ENCODE measurements around the gene GOLGA1.

GOLGA1 gene

GRCh38 chr9:124880501-124880900 is 60.4 kb downstream of the GOLGA1 start:
- Mint-ChIP-seq H3K9me3 (no peaks in the 10 kb centered on the region), H3K36me3 (ENCODE audit: low read depth) (peaks cover 64% of the 10 kb centered on the region), H3K27me3 (no peaks in the 10 kb centered on the region), H3K4me3 (no peak overlapping the region), H3K4me1 (ENCODE audit: low read depth) (no peaks in the 10 kb centered on the region), H3K27ac (no peak overlapping the region)

GRCh38 chr9:124879226-124879625 is 61.7 kb downstream of the GOLGA1 start:
- peaks cover 65% of the 10 kb centered on the region for H3K36me3 Mint-ChIP-seq (ENCODE audit: low read depth)
- no peaks in the 10 kb centered on the region for H3K9me3 Mint-ChIP-seq
- no peak overlapping the region for H3K4me3 Mint-ChIP-seq
- no peak overlapping the region for H3K27ac Mint-ChIP-seq
- H3K27me3 Mint-ChIP-seq: no peaks in the 10 kb centered on the region
- no peaks in the 10 kb centered on the region for H3K4me1 Mint-ChIP-seq (ENCODE audit: low read depth)

DNA sequence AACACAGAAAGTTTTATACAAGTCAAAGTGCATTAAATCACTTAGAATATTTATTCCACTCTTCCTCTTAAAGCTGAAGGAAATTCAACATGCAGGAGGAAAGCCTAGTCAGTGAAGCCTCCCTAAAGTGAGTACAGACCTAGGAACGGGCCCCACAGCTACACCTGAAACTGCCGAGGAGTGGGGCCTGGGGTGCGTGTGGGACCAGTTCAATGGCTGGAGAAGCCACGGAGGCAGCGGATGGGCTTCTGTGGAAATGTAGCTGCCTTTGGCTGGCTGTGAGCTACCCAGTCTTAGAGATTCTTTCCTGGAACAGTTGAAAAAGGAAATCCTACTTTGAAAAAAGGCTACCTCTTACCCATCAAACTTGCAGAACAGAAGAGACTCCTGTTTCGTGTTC is 62.4 kb downstream of the GOLGA1 start:
- Mint-ChIP-seq H3K27me3 (no peaks in the 10 kb centered on the region), H3K9me3 (no peaks in the 10 kb centered on the region), H3K4me3 (no peak overlapping the region), H3K27ac (no peak overlapping the region), H3K36me3 (ENCODE audit: low read depth) (peaks cover 64% of the 10 kb centered on the region), H3K4me1 (ENCODE audit: low read depth) (peaks cover 5% of the 10 kb centered on the region)

DNA sequence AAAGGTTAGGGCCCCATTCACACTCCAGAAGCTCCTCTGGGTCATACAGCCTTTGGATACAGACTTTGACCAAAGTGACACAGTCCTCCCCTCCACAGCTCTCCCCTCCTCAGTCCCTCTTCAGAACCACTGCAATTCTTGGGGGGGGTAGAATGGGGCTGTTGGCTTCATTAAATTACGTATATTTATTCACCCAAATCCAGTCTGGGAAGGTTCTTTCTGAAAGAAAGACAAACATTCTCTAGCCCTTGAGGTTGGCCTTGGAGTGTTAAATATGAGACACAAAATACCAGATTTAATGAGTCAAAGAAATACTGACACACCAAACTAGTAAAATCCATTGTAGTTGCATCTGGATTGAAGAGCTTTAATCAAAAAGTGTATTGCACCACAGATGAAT is 62.9 kb downstream of the GOLGA1 start:
- Mint-ChIP-seq H3K9me3 (no peaks in the 10 kb centered on the region), H3K4me1 (ENCODE audit: low read depth) (peaks cover 10% of the 10 kb centered on the region), H3K36me3 (ENCODE audit: low read depth) (peaks cover 65% of the 10 kb centered on the region), H3K27me3 (no peaks in the 10 kb centered on the region), H3K27ac (no peak overlapping the region), H3K4me3 (no peak overlapping the region)

DNA sequence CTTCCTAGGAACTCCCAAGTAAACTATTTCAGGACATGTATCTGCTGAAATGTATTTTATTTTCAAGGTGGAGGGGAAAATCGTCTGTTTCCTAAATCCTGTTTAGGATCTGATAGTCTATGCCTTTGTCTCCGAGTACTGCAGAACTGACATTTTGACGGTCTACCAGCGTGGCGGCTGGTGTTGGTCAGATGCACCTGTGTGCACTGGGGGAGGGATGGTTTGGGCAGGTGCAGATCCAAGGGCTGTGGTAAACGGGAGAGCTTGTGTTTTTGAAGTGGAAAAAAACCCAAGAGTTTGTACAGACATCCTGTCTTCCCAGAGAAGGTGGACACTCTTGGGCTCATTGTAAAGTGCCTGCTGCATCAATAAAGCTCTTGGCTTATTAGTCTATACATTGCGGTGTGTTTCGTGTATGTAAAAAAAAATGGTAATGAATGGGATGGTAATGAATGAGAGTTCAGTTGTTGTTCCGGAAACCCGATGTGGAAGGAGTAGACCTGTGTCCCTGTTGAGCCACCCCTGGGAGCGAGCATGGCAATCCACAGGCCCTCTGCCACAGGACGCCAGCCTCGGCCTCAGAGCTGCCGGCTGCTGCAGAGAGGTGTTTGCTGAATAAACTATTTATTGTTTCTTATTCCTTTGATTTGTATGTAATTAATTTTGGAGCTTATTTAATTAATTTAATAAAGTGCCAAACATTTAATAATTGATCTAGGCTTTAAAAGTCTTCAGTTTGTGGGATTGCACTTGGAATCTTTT is 63.7 kb downstream of the GOLGA1 start:
- no peak overlapping the region for H3K4me3 Mint-ChIP-seq
- peak overlapping the region; percentile 12 for H3K27ac Mint-ChIP-seq

GRCh38 chr9:124875501-124875900 is 65.4 kb downstream of the GOLGA1 start:
- peaks cover 81% of the 10 kb centered on the region for H3K36me3 Mint-ChIP-seq (ENCODE audit: low read depth)
- H3K27me3 Mint-ChIP-seq: no peaks in the 10 kb centered on the region
- no peaks in the 10 kb centered on the region for H3K9me3 Mint-ChIP-seq
- no peak overlapping the region for H3K4me3 Mint-ChIP-seq
- H3K4me1 Mint-ChIP-seq (ENCODE audit: low read depth): peaks cover 36% of the 10 kb centered on the region
- no peak overlapping the region for H3K27ac Mint-ChIP-seq

More for the DNA sequence above, 63.7 kb downstream of the GOLGA1 start:
- H3K36me3 Mint-ChIP-seq (ENCODE audit: low read depth): peaks cover 68% of the 10 kb centered on the region
- no peaks in the 10 kb centered on the region for H3K9me3 Mint-ChIP-seq
- H3K4me1 Mint-ChIP-seq (ENCODE audit: low read depth): peaks cover 18% of the 10 kb centered on the region
- H3K27me3 Mint-ChIP-seq: no peaks in the 10 kb centered on the region

DNA sequence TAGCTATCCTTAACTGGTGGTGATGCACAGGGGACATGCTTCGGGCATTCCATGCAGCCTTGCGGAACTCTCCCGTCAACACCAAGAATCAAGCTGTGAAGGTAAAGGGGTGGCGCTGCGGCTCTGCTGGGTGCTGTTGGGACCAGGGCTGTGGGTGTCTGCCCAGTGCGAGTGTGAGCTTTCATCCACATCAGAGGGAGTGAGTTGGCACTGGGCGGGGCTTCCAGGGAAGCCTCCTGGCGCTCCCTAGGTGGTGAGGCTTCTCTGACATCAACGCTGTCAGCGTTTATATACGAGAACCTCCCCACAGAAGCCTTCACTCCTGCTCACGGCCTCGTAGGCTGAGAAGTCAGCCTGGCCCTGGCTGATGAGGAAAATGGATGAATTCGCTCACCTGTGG is 67.2 kb downstream of the GOLGA1 start:
- H3K27me3 Mint-ChIP-seq: no peaks in the 10 kb centered on the region

DNA sequence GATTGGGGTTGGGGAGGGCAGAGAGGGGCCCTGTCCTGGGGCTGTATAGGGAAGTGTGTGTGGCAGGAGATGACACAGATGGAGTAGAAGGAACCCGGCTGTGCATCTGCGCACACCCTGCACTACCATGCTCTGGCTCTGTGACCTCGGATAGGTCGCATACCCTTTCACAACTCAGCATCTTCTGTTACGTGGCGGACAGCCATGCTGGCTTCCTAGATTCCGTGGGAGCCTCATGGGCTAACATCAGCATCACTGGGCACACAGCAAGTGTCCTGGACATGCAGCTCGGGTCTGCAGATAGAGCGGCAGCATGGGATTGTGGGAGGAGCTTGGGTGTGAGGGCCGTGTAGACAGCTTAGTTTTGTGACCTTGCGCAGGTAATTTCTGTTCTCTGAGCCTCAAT is 69.7 kb downstream of the GOLGA1 start:
- H3K27me3 Mint-ChIP-seq: no peaks in the 10 kb centered on the region
- peaks cover 63% of the 10 kb centered on the region for H3K4me1 Mint-ChIP-seq (ENCODE audit: low read depth)

More for the DNA sequence above, 67.2 kb downstream of the GOLGA1 start:
- Mint-ChIP-seq H3K36me3 (ENCODE audit: low read depth) (peaks cover 77% of the 10 kb centered on the region), H3K4me3 (peak overlapping the region; percentile 95), H3K4me1 (ENCODE audit: low read depth) (peaks cover 42% of the 10 kb centered on the region), H3K9me3 (no peaks in the 10 kb centered on the region), H3K27ac (peak overlapping the region; percentile 98)

GRCh38 chr9:124870723-124871122 is 70.2 kb downstream of the GOLGA1 start:
- Mint-ChIP-seq H3K36me3 (ENCODE audit: low read depth) (peaks cover 73% of the 10 kb centered on the region), H3K4me1 (ENCODE audit: low read depth) (peaks cover 63% of the 10 kb centered on the region), H3K9me3 (no peaks in the 10 kb centered on the region), H3K27ac (peak overlapping the region; percentile 98), H3K27me3 (no peaks in the 10 kb centered on the region), H3K4me3 (peak overlapping the region; percentile 95)

More for the DNA sequence above, 69.7 kb downstream of the GOLGA1 start:
- H3K4me3 Mint-ChIP-seq: peak overlapping the region; percentile 95
- H3K27ac Mint-ChIP-seq: peak overlapping the region; percentile 98
- H3K9me3 Mint-ChIP-seq: no peaks in the 10 kb centered on the region
- H3K36me3 Mint-ChIP-seq (ENCODE audit: low read depth): peaks cover 75% of the 10 kb centered on the region

GRCh38 chr9:124869986-124870560 is 70.8 kb downstream of the GOLGA1 start:
- Mint-ChIP-seq H3K36me3 (ENCODE audit: low read depth) (peaks cover 66% of the 10 kb centered on the region), H3K27ac (peak overlapping the region; percentile 98), H3K4me3 (peak overlapping the region; percentile 95), H3K4me1 (ENCODE audit: low read depth) (peaks cover 63% of the 10 kb centered on the region), H3K9me3 (no peaks in the 10 kb centered on the region), H3K27me3 (no peaks in the 10 kb centered on the region)

GRCh38 chr9:124869466-124869985 is 71.4 kb downstream of the GOLGA1 start:
- H3K4me3 Mint-ChIP-seq: peak overlapping the region; percentile 95
- H3K9me3 Mint-ChIP-seq: no peaks in the 10 kb centered on the region
- H3K36me3 Mint-ChIP-seq (ENCODE audit: low read depth): peaks cover 61% of the 10 kb centered on the region
- no peaks in the 10 kb centered on the region for H3K27me3 Mint-ChIP-seq
- peak overlapping the region; percentile 98 for H3K27ac Mint-ChIP-seq
- peaks cover 63% of the 10 kb centered on the region for H3K4me1 Mint-ChIP-seq (ENCODE audit: low read depth)

DNA sequence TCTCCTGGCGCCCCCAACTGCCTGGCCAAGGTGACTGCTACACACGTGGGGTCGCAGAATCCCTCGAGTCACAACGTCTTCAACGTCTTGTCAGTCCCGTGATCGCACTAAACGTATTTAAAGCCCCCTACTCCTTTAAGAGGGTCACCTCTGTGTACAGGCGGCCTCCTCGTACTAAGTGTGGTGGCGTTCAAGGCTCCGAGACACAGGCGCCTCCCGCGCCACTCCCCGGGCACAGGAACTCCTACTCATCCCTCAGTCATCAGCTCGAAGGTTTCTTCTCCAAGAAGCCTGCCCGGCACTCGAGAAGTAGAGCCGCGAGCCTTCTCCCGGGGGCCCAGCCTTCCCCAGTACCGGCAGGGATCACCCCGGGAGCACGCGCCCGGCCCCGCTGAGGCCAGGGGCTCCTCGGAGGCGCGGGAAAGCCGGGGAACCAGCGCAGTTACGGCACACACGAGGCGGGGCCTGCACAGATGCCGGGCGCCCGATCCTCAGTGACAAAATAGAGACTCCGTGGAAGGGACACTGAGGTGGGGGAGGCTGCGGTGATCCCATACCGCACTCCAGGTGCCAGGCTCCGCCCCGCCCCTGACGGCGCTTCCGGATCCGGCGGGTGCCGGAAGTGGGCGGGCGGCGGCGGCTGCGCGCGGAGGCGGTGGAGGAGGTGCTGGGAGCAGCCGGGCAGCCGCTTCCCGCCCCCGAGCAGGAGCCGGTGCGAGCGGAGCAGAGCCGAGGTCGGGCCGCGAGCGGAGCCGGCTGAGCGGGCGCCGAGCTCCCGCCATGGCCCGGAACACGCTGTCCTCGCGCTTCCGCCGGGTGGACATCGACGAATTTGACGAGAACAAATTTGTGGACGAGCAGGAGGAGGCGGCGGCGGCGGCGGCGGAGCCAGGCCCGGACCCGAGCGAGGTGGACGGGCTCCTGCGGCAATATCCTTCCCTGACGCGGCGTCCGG is 72.1 kb downstream of the GOLGA1 start:
- H3K27ac Mint-ChIP-seq: peak overlapping the region; percentile 98
- peak overlapping the region; percentile 95 for H3K4me3 Mint-ChIP-seq
- H3K27me3 Mint-ChIP-seq: no peaks in the 10 kb centered on the region
- peaks cover 60% of the 10 kb centered on the region for H3K4me1 Mint-ChIP-seq (ENCODE audit: low read depth)
- peaks cover 55% of the 10 kb centered on the region for H3K36me3 Mint-ChIP-seq (ENCODE audit: low read depth)
- no peaks in the 10 kb centered on the region for H3K9me3 Mint-ChIP-seq

- Mint-ChIP-seq H3K27me3 (no peaks in the 10 kb centered on the region), H3K4me3 (peak overlapping the region; percentile 43), H3K27ac (no peak overlapping the region), H3K36me3 (ENCODE audit: low read depth) (peaks cover 46% of the 10 kb centered on the region), H3K9me3 (no peaks in the 10 kb centered on the region), H3K4me1 (ENCODE audit: low read depth) (peaks cover 56% of the 10 kb centered on the region)
These were observed 77.5 kb downstream of the GOLGA1 start for GRCh38 chr9:124863371-124863871.

GRCh38 chr9:124861342-124862229 is 79.3 kb downstream of the GOLGA1 start, which contains the start of the genes ARPC5L and RPL35:
TSS of gene ARPC5L (plus strand) at chr9:124862130. CDS start at chr9:124869291, 7,161 bp downstream.
TSS of gene RPL35 (minus strand) at chr9:124861957. CDS start at chr9:124861912, 45 bp downstream.
- Mint-ChIP-seq H3K9me3 (no peaks in the 10 kb centered on the region), H3K27me3 (no peaks in the 10 kb centered on the region), H3K4me3 (peak within 1 kb of the TSS; percentile 99), H3K27ac (peak within 1 kb of the TSS; percentile 98), H3K36me3 (ENCODE audit: low read depth) (peaks cover 49% of the 10 kb centered on the region), H3K4me1 (ENCODE audit: low read depth) (peaks cover 46% of the 10 kb centered on the region)
